Fibroblast of the aortic adventitia (primary cell): ENCODE measurements around the gene C14orf93. TPM values are rescaled to one million over a fixed set of nuclear protein-coding genes. Genes with fewer than 3 reads are reported as not detected.

Experiments
- DNase-seq: peaks from one replicate; pipeline ENCODE4 v3.0.0-alpha.2; 2010; ENCODE audit warnings: low read depth
- H3K4me3 ChIP-seq: 2 replicates; pipeline ENCODE4 v1.5.1; 2011; ENCODE audit warnings: low read depth, mild to moderate bottlenecking, control low read depth, low read length, moderate library complexity
- total RNA-seq: library from RNA; depleted of rRNA; stranded (reverse); fragments of >200 nt; gene quantifications from 2 replicates; pipeline ENCODE4 v1.2.3, GENCODE V29; 2012; ENCODE audit warnings: low replicate concordance
- TF ChIP-seq, protein P1 (sequence below): IDR thresholded peaks from 2 replicates; pipeline ENCODE4 v1.5.1; 2011; ENCODE audit warnings: mild to moderate bottlenecking, low read length, control low read depth, inconsistent platforms; ENCODE audit not compliant: insufficient read depth

The C14orf93 gene
- total RNA-seq, 1 donor, result 7.0 TPM

DNA sequence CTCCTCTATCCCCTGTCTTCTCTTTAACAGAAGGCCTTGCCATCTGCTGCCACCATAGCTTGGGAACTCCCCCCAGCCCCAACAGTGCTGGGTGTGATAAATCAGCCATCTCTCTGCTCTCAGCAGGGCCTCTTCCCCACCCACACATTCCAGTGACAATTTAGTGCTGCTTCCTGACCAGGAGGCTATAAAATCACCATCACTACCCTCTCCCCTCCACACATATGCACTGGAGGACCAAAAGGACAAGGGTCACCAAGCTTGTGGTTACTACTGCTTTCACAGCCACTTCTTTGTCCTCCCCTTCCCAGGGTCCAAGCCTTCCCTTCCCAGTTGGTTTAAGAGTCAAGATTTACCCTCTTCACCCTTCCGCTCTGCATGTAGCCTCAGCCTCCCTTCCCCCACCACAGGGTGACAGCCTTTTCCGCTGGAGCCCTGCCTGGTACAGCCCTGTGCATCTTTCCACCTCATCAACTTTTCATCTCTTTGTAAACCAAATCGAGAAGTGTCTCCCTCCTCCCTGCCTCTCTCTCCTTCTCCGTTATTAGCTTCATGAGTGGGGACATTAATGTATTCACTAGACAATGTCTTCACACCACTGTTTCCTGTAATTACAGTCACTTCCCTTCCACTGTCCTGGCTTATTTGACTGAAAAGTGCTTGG lies 15.3 kb upstream of the C14orf93 start:
- TF ChIP-seq, protein P1, sequence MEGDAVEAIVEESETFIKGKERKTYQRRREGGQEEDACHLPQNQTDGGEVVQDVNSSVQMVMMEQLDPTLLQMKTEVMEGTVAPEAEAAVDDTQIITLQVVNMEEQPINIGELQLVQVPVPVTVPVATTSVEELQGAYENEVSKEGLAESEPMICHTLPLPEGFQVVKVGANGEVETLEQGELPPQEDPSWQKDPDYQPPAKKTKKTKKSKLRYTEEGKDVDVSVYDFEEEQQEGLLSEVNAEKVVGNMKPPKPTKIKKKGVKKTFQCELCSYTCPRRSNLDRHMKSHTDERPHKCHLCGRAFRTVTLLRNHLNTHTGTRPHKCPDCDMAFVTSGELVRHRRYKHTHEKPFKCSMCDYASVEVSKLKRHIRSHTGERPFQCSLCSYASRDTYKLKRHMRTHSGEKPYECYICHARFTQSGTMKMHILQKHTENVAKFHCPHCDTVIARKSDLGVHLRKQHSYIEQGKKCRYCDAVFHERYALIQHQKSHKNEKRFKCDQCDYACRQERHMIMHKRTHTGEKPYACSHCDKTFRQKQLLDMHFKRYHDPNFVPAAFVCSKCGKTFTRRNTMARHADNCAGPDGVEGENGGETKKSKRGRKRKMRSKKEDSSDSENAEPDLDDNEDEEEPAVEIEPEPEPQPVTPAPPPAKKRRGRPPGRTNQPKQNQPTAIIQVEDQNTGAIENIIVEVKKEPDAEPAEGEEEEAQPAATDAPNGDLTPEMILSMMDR, result no peak
- H3K4me3 ChIP-seq, result no peak overlapping the region
- no peak for DNase-seq

DNA sequence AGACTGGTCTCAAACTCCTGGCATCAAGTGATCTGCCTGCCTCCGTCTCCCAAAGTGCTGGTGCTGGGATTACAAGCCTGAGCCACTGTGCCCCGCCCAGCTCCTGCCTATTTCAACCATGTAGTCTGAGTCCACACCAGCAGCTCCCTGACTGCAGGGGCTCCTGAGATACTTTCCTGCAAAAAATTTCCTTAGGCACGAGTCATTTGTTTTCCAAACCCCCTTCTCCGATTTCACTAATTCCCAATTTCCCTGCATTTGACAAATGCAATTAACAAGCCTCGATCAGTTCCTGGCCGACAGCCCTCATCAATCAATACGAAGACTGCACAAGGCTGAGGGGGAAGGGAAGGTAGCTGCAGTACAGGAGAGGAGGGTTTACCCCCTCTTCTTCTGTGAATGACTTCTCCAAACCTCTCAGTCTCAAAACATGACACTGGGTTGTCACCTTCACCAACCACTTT lies 14.7 kb upstream of the C14orf93 start:
- no peak overlapping the region for H3K4me3 ChIP-seq
- no peak for DNase-seq
- TF ChIP-seq, protein P1, result no peak

DNA sequence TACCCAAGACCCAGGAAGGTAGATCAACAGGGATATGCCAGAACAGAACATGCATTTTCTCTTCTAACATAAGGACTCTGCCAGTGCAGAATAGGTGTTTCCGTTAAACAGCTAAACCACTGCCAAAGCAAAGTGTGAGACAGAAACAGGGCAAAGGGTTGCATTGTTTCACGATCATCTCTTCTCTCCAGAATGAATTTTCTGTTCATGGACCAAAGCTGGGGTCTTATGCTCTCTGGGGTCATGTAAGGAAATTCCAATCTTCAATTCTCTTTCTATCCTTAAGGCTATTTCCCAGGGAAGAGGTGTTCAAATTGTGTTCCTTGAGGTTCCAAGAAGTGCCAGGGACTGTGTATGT lies 13.8 kb upstream of the C14orf93 start:
- TF ChIP-seq, protein P1, result no peak
- H3K4me3 ChIP-seq, result no peak overlapping the region
- DNase-seq, result no peak

DNA sequence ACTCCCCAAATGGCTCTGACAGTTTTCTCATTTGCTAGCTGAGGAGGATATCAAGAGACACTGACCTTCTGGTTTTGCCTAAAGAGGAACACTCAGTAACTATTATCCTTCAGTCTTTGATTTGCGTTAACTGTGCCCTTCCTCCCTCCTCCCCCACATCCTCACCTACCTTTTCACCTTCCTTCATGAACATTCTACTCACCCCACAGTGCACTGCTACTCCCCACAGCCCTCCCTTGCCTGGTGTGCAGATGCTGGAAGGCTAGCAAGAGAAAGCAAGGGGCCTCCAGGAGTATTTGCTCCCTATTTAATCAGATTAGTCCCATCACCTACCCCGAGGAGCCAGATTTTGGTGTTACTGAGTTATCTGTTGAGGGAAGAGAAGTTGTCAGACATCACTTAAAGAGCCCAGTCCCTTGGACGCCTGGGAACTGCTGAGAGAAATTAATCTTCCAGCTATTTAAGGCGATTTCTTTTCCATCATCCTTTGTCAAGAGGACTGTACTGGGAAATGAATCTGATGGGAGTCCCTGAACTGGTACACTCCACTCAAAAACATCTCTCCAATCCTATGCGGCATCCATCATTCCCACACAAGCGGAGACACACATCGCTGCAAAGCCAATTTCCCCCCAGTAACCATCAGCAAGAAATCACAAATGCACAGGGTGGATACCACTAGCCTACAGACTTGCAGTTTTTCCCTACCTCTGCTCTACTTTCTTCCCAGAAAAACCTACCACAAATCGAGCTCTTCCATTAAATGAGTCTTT lies 13.3 kb upstream of the C14orf93 start:
- TF ChIP-seq, protein P1, result no peak
- no peak for DNase-seq
- no peak overlapping the region for H3K4me3 ChIP-seq

DNA sequence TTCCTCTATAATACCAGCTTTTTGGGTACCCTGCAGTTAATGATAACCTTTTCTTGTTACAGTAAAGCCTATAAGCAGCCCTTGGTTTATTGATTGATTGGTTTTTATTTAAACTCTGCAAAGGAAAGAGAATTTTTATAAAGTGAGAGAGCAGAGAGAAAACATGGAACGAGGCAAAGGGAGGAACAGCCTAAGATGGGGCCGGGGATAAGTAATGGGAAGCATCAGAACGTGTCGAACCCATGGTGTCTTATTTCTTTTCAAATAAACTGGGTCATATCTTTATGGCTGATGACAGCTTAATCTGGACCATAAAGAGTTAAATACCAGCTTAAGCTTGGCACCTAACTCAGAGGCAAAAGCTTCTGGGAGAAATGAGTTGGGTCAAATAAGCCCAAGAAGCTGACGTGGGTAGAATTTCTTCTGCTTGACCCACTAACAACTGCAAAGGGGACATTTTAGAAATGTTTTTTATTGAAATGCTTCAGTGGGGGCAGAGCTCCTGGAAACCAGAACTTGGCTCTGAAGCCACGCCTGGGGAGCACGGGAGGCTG lies 12.0 kb upstream of the C14orf93 start:
- H3K4me3 ChIP-seq, result no peak overlapping the region
- TF ChIP-seq, protein P1, result no peak
- no peak for DNase-seq

DNA sequence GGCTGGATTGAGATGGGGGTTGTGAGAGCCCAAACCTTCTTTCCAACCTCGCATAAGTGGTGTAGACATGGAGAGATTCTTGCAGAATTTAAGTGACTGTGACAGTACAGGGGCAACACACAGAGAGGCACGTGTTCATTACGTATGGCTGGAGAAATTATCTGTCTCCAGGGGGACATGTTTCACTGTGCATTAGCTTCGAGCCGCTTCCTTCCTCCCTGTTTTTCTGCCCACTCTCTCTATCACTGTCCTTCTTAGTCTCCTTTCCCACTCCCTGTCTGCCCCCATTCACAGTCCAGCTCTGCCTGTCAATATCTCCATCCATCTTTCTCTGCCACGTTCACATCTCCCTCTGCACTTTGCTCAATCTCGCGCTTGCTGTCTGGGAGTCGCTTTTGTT lies 11.5 kb upstream of the C14orf93 start:
- TF ChIP-seq, protein P1, result no peak
- no peak for DNase-seq
- no peak overlapping the region for H3K4me3 ChIP-seq
